Measurements from ENCODE around the gene ELAVL3. TPM values are rescaled to one million over a fixed set of nuclear protein-coding genes. Genes with fewer than 3 reads are reported as not detected.
"Not testable (repeated sequence)": the region's sequence is repeated elsewhere in the genome, so short reads cannot be mapped to it uniquely, and the experiment has no call there.

Gene ELAVL3
- total RNA-seq, 4 donors from 2014 or later: not detected

DNA sequence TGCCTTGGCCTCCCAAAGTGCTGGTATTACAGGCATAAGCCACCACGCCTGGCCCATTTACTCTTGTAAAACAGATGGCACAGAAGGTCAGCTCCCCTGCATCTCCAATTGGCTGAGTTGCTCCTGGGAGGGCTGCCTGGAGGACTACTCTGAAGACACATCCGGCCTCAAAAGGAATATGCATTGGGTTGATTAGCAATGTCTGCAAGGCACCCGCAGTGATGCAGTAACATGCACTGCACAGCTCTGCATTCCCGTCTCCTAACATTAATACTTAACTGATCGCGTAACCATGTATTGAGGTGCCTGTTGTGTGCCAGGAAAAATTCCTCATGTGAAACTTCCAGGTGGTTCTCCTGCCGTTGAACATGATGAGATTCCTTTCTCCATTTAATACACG is 5.0 kb downstream of the ELAVL3 start:
- Histone ChIP-seq H3K4me1 (peaks cover 18% of the 10 kb centered on the region), H3K27me3 (peaks cover 15% of the 10 kb centered on the region), H3K9me3 (no peaks in the 10 kb centered on the region), H3K4me3 (no peak overlapping the region), H3K27ac (no peak overlapping the region), H3K36me3 (no peaks in the 10 kb centered on the region)
- TF ChIP-seq EP300 (IDR thresholded peaks at IDR 0.05) (no peak), POLR2AphosphoS5 (IDR thresholded peaks at IDR 0.05) (no peak)
- TF ChIP-seq, protein P1, sequence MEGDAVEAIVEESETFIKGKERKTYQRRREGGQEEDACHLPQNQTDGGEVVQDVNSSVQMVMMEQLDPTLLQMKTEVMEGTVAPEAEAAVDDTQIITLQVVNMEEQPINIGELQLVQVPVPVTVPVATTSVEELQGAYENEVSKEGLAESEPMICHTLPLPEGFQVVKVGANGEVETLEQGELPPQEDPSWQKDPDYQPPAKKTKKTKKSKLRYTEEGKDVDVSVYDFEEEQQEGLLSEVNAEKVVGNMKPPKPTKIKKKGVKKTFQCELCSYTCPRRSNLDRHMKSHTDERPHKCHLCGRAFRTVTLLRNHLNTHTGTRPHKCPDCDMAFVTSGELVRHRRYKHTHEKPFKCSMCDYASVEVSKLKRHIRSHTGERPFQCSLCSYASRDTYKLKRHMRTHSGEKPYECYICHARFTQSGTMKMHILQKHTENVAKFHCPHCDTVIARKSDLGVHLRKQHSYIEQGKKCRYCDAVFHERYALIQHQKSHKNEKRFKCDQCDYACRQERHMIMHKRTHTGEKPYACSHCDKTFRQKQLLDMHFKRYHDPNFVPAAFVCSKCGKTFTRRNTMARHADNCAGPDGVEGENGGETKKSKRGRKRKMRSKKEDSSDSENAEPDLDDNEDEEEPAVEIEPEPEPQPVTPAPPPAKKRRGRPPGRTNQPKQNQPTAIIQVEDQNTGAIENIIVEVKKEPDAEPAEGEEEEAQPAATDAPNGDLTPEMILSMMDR (IDR thresholded peaks at IDR 0.05): no peak
- WGBS: 75% methylated on average over 8 of the region's 8 CpGs
- no peak for DNase-seq (ENCODE audit: low spot score in 2 of 2)

DNA sequence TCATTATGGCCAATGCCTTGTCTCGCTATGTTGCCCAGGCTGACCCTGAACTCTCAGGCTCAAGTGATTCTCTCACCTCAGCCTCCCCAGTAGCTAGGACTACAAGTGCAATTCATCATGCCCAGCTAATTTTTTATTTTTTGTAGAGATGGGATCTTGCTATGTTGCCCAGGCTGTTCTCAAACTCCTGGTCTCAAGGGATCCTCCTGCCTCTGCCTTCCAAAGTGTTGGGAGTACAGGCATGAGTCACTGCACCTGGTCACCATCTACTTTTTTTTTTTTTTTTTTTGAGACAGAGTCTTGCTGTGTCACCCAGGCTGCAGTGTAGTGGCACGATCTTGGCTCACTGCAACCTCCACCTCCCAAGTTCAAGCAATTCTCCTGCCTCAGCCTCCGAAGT is 5.5 kb downstream of the ELAVL3 start:
- not testable (repeated sequence) for DNase-seq (ENCODE audit: low spot score in 2 of 2); H3K27me3 ChIP-seq; H3K9me3 ChIP-seq

DNA sequence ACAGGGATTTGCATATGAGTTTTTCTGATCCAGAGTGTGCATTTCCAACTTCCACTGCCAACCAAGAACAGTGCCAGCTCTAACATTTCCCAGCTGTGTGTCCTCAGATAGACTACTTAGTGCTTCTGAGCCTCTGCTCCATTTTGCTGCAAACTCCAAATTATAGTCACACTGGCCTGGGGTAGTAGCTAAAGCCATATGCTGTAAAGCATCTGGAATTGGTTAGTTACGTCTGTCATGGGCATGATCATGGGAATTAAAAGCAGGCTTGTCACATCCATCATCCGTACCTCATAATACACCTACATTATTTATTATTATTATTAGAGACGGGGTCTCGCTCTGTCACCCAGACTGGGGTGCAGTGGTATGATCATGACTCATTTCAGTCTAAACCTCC is 7.1 kb downstream of the ELAVL3 start:
- no peak overlapping the region for H3K4me3 ChIP-seq
- TF ChIP-seq, protein P1 (IDR thresholded peaks at IDR 0.05): no peak
- TF ChIP-seq POLR2A (IDR thresholded peaks at IDR 0.05) (no peak), POLR2AphosphoS5 (IDR thresholded peaks at IDR 0.05) (no peak), EP300 (IDR thresholded peaks at IDR 0.05) (no peak)
- H3K36me3 ChIP-seq: no peaks in the 10 kb centered on the region
- no peaks in the 10 kb centered on the region for H3K9me3 ChIP-seq
- no peaks in the 10 kb centered on the region for H3K27me3 ChIP-seq
- no peak overlapping the region for H3K27ac ChIP-seq
- no peak for DNase-seq (ENCODE audit: low spot score in 2 of 2)
- no peaks in the 10 kb centered on the region for H3K4me1 ChIP-seq
- WGBS: 61% methylated on average over 4 of the region's 4 CpGs

More for the DNA sequence above, 5.5 kb downstream of the ELAVL3 start:
- not testable (repeated sequence) for H3K4me3 ChIP-seq, H3K27ac ChIP-seq, H3K36me3 ChIP-seq
- H3K4me1 ChIP-seq: peaks cover 13% of the 10 kb centered on the region
- 100% methylated on average over 3 of the region's 3 CpGs for WGBS

DNA sequence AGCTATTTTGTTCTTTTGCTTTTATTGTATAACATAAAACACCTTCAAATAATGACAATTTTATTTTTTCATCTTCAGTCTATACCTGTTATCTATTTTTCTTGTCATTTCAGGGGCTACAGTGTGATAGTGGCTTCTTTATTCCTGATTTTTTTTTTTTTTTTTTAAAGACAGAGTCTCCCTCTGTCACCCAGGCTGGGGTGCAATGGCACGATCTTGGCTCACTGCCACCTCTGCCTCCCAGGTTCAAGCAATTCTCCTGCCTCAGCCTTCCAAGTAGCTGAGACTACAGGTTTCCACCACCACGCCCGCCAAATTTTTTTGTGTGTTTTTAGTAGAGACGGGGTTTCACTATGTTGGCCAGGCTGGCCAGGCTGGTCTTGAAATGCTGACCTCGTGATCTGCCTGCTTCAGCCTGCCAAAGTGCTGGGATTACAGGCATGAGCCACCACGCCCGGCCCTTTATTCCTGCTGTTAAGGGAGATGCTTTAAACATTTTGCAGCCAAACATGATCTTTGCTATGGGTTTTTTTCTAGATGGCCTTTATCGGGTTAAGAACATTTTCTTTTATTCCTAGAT is 12.5 kb downstream of the ELAVL3 start:
- H3K36me3 ChIP-seq; H3K27me3 ChIP-seq; H3K4me1 ChIP-seq; H3K4me3 ChIP-seq; H3K27ac ChIP-seq; H3K9me3 ChIP-seq; DNase-seq (ENCODE audit: low spot score in 2 of 2): not testable (repeated sequence)
- WGBS: 34% methylated on average over 8 of the region's 8 CpGs

DNA sequence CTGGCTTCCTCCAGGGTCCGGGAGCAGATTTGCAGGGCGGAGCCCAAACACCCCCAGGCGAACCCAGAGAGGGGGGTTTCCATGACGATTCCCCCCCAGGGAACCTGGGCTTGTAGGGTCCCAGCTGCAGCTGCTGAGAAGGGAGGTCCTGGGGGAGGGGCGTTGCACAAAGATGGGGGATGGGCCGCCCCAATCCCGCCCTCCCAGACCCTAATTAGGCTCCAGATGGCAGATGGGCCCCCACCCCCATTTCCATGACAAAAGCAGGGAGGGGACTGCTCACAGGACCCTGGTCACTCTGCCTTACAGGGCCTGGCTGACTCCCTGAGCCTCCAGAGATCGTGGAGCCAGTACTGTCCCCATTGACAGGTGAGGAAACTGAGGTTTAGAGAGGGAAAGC is 15.2 kb downstream of the ELAVL3 start:
- no peak overlapping the region for H3K4me3 ChIP-seq
- 57% methylated on average over 1 of the region's 8 CpGs for WGBS
- no peak for DNase-seq (ENCODE audit: low spot score in 2 of 2)

DNA sequence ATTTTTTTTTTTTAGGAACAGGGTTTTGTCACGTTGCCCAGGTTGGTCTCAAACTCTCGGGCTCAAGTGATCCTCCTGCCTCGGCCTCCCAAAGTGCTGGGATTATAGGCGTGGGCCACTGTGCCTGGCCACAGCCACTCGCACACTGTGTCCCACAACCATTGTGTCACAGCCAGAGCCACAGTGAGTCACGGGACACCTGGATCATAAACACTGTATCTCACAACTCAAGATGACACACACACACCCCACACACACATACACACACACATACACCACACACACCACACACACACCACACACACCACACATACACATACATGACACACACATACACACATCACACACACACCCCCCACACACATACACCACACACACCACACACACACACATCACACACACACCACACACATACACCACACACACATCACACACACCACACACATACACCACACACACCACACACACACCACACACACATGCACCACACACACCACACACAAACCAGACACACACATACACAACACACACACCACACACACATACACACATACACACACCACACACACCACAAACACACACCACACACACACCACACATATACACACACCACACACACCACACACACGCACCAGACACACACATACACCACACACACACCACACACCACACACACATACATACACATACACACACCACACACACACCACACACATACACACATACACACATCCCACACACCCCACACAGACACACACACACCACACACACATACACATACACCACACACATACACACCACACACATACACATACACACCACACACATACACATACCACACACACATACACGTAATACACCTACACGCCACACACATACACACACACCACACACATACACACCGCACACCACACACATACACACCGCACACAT is 16.2 kb downstream of the ELAVL3 start:
- no peak for TF ChIP-seq POLR2A (IDR thresholded peaks at IDR 0.05)
- TF ChIP-seq POLR2AphosphoS5 (IDR thresholded peaks at IDR 0.05): no peak
- TF ChIP-seq EP300 (IDR thresholded peaks at IDR 0.05): no peak
- TF ChIP-seq, protein P1 (IDR thresholded peaks at IDR 0.05): no peak
- Histone ChIP-seq H3K9me3 (no peaks in the 10 kb centered on the region), H3K4me3 (no peak overlapping the region), H3K4me1 (peaks cover 4% of the 10 kb centered on the region), H3K27me3 (peaks cover 6% of the 10 kb centered on the region), H3K27ac (no peak overlapping the region), H3K36me3 (no peaks in the 10 kb centered on the region)
- DNase-seq (ENCODE audit: low spot score in 2 of 2): no peak
- WGBS: 79% methylated on average over 11 of the region's 11 CpGs

More for the DNA sequence above, 15.2 kb downstream of the ELAVL3 start:
- Histone ChIP-seq H3K9me3 (no peaks in the 10 kb centered on the region), H3K4me1 (peaks cover 4% of the 10 kb centered on the region), H3K36me3 (no peaks in the 10 kb centered on the region), H3K27ac (no peak overlapping the region), H3K27me3 (no peaks in the 10 kb centered on the region)
- TF ChIP-seq EP300 (IDR thresholded peaks at IDR 0.05): no peak
- TF ChIP-seq, protein P1 (IDR thresholded peaks at IDR 0.05): no peak
- TF ChIP-seq POLR2AphosphoS5 (IDR thresholded peaks at IDR 0.05): no peak
- no peak for TF ChIP-seq POLR2A (IDR thresholded peaks at IDR 0.05)
